Neural progenitor cell (in vitro differentiated cells): ENCODE data around the gene MRTFB. TPM values are rescaled to one million over a fixed set of nuclear protein-coding genes. Genes with fewer than 3 reads are reported as not detected.

Source experiments
- DNase-seq: peaks from one replicate; pipeline ENCODE4 v3.0.0-alpha.2; 2016; ENCODE audit warnings: low spot score
- H2AFZ ChIP-seq: fragments of 200-600 bp; sonication (generic); replicated peaks from 2 replicates; pipeline ENCODE4 v1.6.1; 2016; ENCODE audit warnings: antibody characterized with exemption
- H3F3A ChIP-seq: fragments of 200-600 bp; sonication (generic); 2 replicates; pipeline ENCODE4 v1.6.1; 2016; ENCODE audit warnings: antibody characterized with exemption, low read depth
- H3K27ac ChIP-seq: fragments of 200-600 bp; sonication (generic); 2 replicates; pipeline ENCODE4 v1.5.1; 2016; ENCODE audit warnings: mild to moderate bottlenecking
- H3K27me3 ChIP-seq: fragments of 200-600 bp; sonication (generic); 2 replicates; pipeline ENCODE4 v1.6.1; 2016; ENCODE audit warnings: mild to moderate bottlenecking, moderate library complexity
- H3K36me3 ChIP-seq: fragments of 200-600 bp; sonication (generic); 2 replicates; pipeline ENCODE4 v1.5.1; 2016
- H3K4me1 ChIP-seq: fragments of 200-600 bp; sonication (generic); 2 replicates; pipeline ENCODE4 v1.6.1; 2016; ENCODE audit warnings: mixed run types
- H3K4me2 ChIP-seq: fragments of 200-600 bp; sonication (generic); 2 replicates; pipeline ENCODE4 v1.6.1; 2016
- H3K4me3 ChIP-seq: fragments of 200-600 bp; sonication (generic); 2 replicates; pipeline ENCODE4 v1.5.1; 2016
- H3K79me2 ChIP-seq: fragments of 200-600 bp; sonication (generic); 2 replicates; pipeline ENCODE4 v1.6.1; 2016; ENCODE audit warnings: low read depth
- H3K9ac ChIP-seq: fragments of 200-600 bp; sonication (generic); 2 replicates; pipeline ENCODE4 v1.6.1; 2016
- H3K9me3 ChIP-seq: fragments of 200-600 bp; sonication (generic); 2 replicates; pipeline ENCODE4 v1.5.1; 2016; ENCODE audit warnings: low read depth
- H4K20me1 ChIP-seq: fragments of 200-600 bp; sonication (generic); 2 replicates; pipeline ENCODE4 v1.6.1; 2016; ENCODE audit warnings: low read depth
- H3K27ac Mint-ChIP-seq: 3 replicates; pipeline ENCODE4 v1.8.0; 2021; ENCODE audit warnings: mixed read lengths
- H3K27me3 Mint-ChIP-seq: 2 replicates; pipeline ENCODE4 v1.8.0; 2022; ENCODE audit warnings: low read depth, mild to moderate bottlenecking, inconsistent platforms, moderate library complexity, mixed read lengths; ENCODE audit not compliant: insufficient read depth
- H3K36me3 Mint-ChIP-seq: 3 replicates; pipeline ENCODE4 v1.8.0; 2021; ENCODE audit warnings: mixed read lengths
- H3K4me1 Mint-ChIP-seq: 3 replicates; pipeline ENCODE4 v1.8.0; 2021; ENCODE audit warnings: mixed read lengths
- H3K4me3 Mint-ChIP-seq: 3 replicates; pipeline ENCODE4 v1.8.0; 2021; ENCODE audit warnings: mild to moderate bottlenecking, moderate library complexity, mixed read lengths
- H3K9me3 Mint-ChIP-seq: 3 replicates; pipeline ENCODE4 v1.8.0; 2020; ENCODE audit warnings: mixed read lengths
- EZH2 ChIP-seq: fragments of 200-600 bp; sonication (generic); IDR thresholded peaks from 2 replicates; pipeline ENCODE4 v1.6.1; 2017; ENCODE audit warnings: antibody characterized with exemption, mild to moderate bottlenecking, moderate library complexity
- EZH2phosphoT487 ChIP-seq: fragments of 200-600 bp; sonication (generic); IDR thresholded peaks from 2 replicates; pipeline ENCODE4 v1.6.1; 2017; ENCODE audit warnings: antibody characterized with exemption
- total RNA-seq: library from RNA; depleted of rRNA; stranded (reverse); fragments of >200 nt; gene quantifications from 2 replicates; pipeline ENCODE4 v1.2.3, GENCODE V29; 2015; ENCODE audit warnings: low replicate concordance
- TF ChIP-seq, protein P1 (sequence below): fragments of 200-600 bp; sonication (generic); IDR thresholded peaks from 2 replicates; pipeline ENCODE4 v1.5.1; 2017; ENCODE audit warnings: antibody characterized with exemption, mild to moderate bottlenecking

MRTFB gene
- total RNA-seq, 1 donor from 2014 or later = 26.8 TPM

DNA sequence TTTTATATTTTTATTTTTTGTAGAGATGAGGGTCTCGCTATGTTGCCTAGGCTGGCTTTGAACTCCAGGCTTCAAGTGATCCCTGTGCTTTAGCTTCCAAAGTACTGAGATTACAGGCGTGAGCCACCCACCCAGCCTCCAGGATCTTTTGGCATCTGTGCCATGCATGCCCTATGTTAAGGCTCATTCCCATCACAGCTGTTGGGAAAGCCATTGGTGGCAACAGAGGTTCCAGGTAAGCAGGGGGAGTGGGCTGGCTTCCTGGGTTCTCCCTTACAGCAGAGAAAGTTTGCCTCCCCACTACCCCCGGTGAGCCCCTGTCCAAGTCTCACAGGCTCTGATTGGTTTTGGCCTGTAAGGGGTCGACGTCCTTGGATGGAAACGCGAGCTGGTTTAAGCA lies 8.9 kb upstream of the MRTFB start:
- Histone ChIP-seq H3K9me3 (no peaks in the 10 kb centered on the region), H3K36me3 (no peaks in the 10 kb centered on the region), H4K20me1 (no peaks in the 10 kb centered on the region), H3K4me1 (no peaks in the 10 kb centered on the region), H3K79me2 (no peaks in the 10 kb centered on the region), H3K4me2 (no peak overlapping the region), H2AFZ (no peak overlapping the region), H3K9ac (no peak overlapping the region), H3K4me3 (no peak overlapping the region), H3F3A (no peaks in the 10 kb centered on the region), H3K27me3 (no peaks in the 10 kb centered on the region), H3K27ac (no peak overlapping the region)
- DNase-seq = no peak
- Mint-ChIP-seq H3K4me3 (no peak overlapping the region), H3K27ac (no peak overlapping the region), H3K4me1 (no peaks in the 10 kb centered on the region), H3K27me3 (peaks cover 6% of the 10 kb centered on the region), H3K9me3 (peaks cover 3% of the 10 kb centered on the region), H3K36me3 (no peaks in the 10 kb centered on the region)
- TF ChIP-seq, protein P1, sequence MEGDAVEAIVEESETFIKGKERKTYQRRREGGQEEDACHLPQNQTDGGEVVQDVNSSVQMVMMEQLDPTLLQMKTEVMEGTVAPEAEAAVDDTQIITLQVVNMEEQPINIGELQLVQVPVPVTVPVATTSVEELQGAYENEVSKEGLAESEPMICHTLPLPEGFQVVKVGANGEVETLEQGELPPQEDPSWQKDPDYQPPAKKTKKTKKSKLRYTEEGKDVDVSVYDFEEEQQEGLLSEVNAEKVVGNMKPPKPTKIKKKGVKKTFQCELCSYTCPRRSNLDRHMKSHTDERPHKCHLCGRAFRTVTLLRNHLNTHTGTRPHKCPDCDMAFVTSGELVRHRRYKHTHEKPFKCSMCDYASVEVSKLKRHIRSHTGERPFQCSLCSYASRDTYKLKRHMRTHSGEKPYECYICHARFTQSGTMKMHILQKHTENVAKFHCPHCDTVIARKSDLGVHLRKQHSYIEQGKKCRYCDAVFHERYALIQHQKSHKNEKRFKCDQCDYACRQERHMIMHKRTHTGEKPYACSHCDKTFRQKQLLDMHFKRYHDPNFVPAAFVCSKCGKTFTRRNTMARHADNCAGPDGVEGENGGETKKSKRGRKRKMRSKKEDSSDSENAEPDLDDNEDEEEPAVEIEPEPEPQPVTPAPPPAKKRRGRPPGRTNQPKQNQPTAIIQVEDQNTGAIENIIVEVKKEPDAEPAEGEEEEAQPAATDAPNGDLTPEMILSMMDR = no peak
- TF ChIP-seq EZH2phosphoT487 (no peak), EZH2 (no peak)

DNA sequence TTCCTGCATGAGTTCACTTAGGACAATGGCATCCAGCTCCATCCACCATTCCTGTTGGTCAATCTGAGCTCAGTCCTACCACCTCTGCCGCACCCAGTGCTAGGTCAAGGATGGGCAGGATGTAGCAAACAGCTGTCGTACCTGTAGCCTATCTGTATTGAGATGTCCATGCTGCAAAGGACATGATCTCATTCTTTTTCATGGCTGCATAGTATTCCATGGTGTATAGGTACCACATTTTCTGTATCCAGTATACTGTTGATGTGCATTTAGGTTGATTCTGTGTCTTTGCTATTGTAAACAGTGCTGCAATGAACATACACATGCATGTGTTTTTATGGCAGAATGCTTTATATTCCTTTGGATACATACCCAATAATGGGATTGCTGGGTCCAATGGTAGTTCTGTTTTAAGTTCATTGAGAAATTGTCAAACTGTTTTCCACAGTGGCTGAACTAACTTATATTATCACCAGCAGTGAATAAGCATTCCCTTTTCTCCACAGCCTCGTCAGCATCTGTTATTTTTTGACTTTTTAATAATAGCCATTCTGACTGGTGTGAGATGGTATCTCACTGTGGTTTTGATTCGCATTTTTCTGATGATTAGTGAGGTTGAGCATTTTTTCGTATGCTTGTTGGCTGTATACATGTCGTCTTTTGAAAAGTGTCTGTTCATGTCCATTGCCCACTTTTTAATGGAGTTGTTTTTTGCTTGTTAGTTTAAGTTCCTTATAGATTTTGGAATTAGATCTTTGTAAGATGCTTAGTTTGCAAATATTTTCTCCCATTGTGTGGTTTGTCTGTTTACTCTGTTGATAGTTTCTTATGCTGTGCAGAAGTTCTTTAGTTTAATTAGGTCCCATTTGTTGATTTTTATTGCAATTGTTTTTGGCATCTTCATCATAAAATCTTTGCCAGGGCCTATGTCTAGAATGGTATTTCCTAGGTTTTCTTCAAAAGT lies 7.2 kb upstream of the MRTFB start:
- Histone ChIP-seq H3K4me2 (no peak overlapping the region), H4K20me1 (no peaks in the 10 kb centered on the region), H3K9ac (no peak overlapping the region), H3F3A (no peaks in the 10 kb centered on the region), H2AFZ (no peak overlapping the region), H3K27me3 (no peaks in the 10 kb centered on the region), H3K4me1 (no peaks in the 10 kb centered on the region), H3K4me3 (no peak overlapping the region), H3K36me3 (no peaks in the 10 kb centered on the region), H3K79me2 (no peaks in the 10 kb centered on the region), H3K27ac (no peak overlapping the region), H3K9me3 (no peaks in the 10 kb centered on the region)
- no peaks in the 10 kb centered on the region for H3K36me3 Mint-ChIP-seq
- no peak overlapping the region for H3K27ac Mint-ChIP-seq
- H3K4me1 Mint-ChIP-seq = no peaks in the 10 kb centered on the region
- no peaks in the 10 kb centered on the region for H3K9me3 Mint-ChIP-seq
- DNase-seq = no peak
- TF ChIP-seq EZH2 (no peak), EZH2phosphoT487 (no peak)
- TF ChIP-seq, protein P1 = no peak
- H3K4me3 Mint-ChIP-seq = no peak overlapping the region
- peaks cover 4% of the 10 kb centered on the region for H3K27me3 Mint-ChIP-seq

DNA sequence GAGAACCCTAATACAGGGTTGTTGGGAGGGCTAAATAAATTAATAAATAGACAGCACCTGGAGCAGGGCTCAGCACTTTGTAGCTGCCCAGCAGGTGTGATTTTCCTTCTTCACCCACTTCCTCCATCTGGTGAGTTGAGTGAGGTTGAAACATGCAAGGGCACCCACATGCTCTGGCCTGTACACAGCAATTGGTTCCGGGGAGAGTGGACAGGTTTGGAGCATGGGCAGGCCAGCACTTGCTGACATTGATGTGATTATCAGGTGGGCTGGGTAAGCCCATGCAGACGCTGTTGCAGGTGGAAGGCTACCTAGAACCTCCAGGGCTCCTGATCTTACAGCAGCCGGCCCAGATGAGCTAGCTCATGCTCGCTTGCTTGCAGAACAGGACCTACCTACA lies 1.3 kb upstream of the MRTFB start:
- Mint-ChIP-seq H3K9me3 (no peaks in the 10 kb centered on the region), H3K36me3 (no peaks in the 10 kb centered on the region), H3K27ac (no peak overlapping the region), H3K27me3 (peaks cover 5% of the 10 kb centered on the region), H3K4me1 (peaks cover 18% of the 10 kb centered on the region), H3K4me3 (peak overlapping the region; percentile 90)
- Histone ChIP-seq H2AFZ (no peak overlapping the region), H3K36me3 (no peaks in the 10 kb centered on the region), H3F3A (peaks cover 5% of the 10 kb centered on the region), H3K9ac (no peak overlapping the region), H3K79me2 (peaks cover 34% of the 10 kb centered on the region), H3K4me1 (peaks cover 15% of the 10 kb centered on the region), H3K4me3 (no peak overlapping the region), H3K4me2 (no peak overlapping the region), H3K27me3 (no peaks in the 10 kb centered on the region), H3K27ac (no peak overlapping the region), H4K20me1 (peaks cover 4% of the 10 kb centered on the region), H3K9me3 (no peaks in the 10 kb centered on the region)
- no peak for DNase-seq
- TF ChIP-seq EZH2 (no peak), EZH2phosphoT487 (no peak)
- TF ChIP-seq, protein P1 = no peak
